HepG2 (cell line): ENCODE results near the gene NFATC2. TPM values are rescaled to one million over a fixed set of nuclear protein-coding genes. Genes with fewer than 3 reads are reported as not detected.
A peak's percentile ranks its signal among the peaks of the same experiment; 100 is the strongest.

ENCODE experiments used
- ATF6 ChIP-seq: sonication (generic); formaldehyde crosslinking; conservative IDR thresholded peaks from 2 replicates; pipeline ENCODE4 v1.4.0; 2020; ENCODE audit warnings: missing genetic modification reagents
- ATF7 ChIP-seq, 2 experiments: fragments of 450-650 bp in 1 of 2; sonication (generic) in 1 of 2; formaldehyde crosslinking in 1 of 2; IDR thresholded peaks; 2 replicates each; pipeline versions ENCODE4 v1.4.0 to v1.6.1; 2016 to 2020; ENCODE audit warnings: antibody characterized with exemption in 1 of 2, mild to moderate bottlenecking in 1 of 2, missing genetic modification reagents in 1 of 2
- BORCS8-MEF2B ChIP-seq: sonication (generic); formaldehyde crosslinking; IDR thresholded peaks from 2 replicates; pipeline ENCODE4 v1.8.0; 2022; ENCODE audit warnings: mild to moderate bottlenecking, missing genetic modification reagents
- HMG20A ChIP-seq: IDR thresholded peaks from 2 replicates; pipeline ENCODE4 v1.6.1; 2016; ENCODE audit warnings: borderline replicate concordance
- HMG20B ChIP-seq: conservative IDR thresholded peaks from 2 replicates; pipeline ENCODE4 v1.6.1; 2016; ENCODE audit warnings: missing genetic modification reagents, missing compliant biosample characterization
- KLF13 ChIP-seq: sonication (generic); formaldehyde crosslinking; IDR thresholded peaks from 2 replicates; pipeline ENCODE4 v1.4.0; 2020; ENCODE audit warnings: mild to moderate bottlenecking, missing genetic modification reagents
- RFX1 ChIP-seq: fragments of 450-650 bp; IDR thresholded peaks from 2 replicates; pipeline ENCODE4 v1.6.1; 2017
- TMF1 ChIP-seq: sonication (generic); formaldehyde crosslinking; IDR thresholded peaks from 2 replicates; pipeline ENCODE4 v1.8.1; 2022; ENCODE audit warnings: low read depth, missing genetic modification reagents
- ZFAT ChIP-seq: sonication (generic); formaldehyde crosslinking; conservative IDR thresholded peaks from 2 replicates; pipeline ENCODE4 v1.8.1; 2023; ENCODE audit warnings: missing genetic modification reagents, inconsistent platforms
- ZMAT3 ChIP-seq: sonication (generic); formaldehyde crosslinking; conservative IDR thresholded peaks from 2 replicates; pipeline ENCODE4 v1.7.0; 2021; ENCODE audit warnings: missing genetic modification reagents
- polyA plus RNA-seq, 8 experiments: library from polyadenylated mRNA; depleted of rRNA in 3 of 8; stranded (reverse) in 7 of 8; unstranded in 1 of 8; fragments of >200 nt; fragmentation: Illumina TruSeq in 4 of 8; extraction: Trizol in 4 of 8; gene quantifications; 2 replicates each; pipeline versions ENCODE4 v1.2.1 to v1.2.3, GENCODE V29; 2011 to 2016; ENCODE audit warnings: low read depth in 4 of 8, missing spikeins in 1 of 8, mixed read lengths in 1 of 8; ENCODE audit not compliant: insufficient read depth in 1 of 8
- total RNA-seq, 5 experiments: library from RNA; depleted of rRNA; stranded (reverse); fragments of >200 nt; fragmentation: Illumina TruSeq; extraction: Trizol; gene quantifications; 2 replicates each; pipeline ENCODE4 v1.2.3, GENCODE V29; 2016; ENCODE audit warnings: low read depth in 1 of 5
- TF ChIP-seq, protein P1 (sequence below): IDR thresholded peaks from 2 replicates; pipeline ENCODE4 v1.6.1; 2016; ENCODE audit warnings: low read depth, control low read depth
- TF ChIP-seq, protein P2 (sequence below): sonication (generic); formaldehyde crosslinking; IDR thresholded peaks from 2 replicates; pipeline ENCODE4 v1.4.0; 2020; ENCODE audit warnings: missing genetic modification reagents, mild to moderate bottlenecking, borderline replicate concordance
- TF ChIP-seq, protein P3 (sequence below): sonication (generic); formaldehyde crosslinking; IDR thresholded peaks from 2 replicates; pipeline ENCODE4 v1.5.0; 2020; ENCODE audit warnings: mild to moderate bottlenecking, missing genetic modification reagents
- TF ChIP-seq, protein P4 (sequence below): sonication (generic); formaldehyde crosslinking; IDR thresholded peaks from 2 replicates; pipeline ENCODE4 v1.4.0; 2020; ENCODE audit warnings: missing genetic modification reagents, borderline replicate concordance
- TF ChIP-seq, protein P5 (sequence below): sonication (generic); formaldehyde crosslinking; IDR thresholded peaks from 2 replicates; pipeline ENCODE4 v1.8.0; 2022; ENCODE audit warnings: mild to moderate bottlenecking, missing genetic modification reagents, moderate library complexity

The NFATC2 gene
- total and polyA plus RNA-seq, 2 of the 13 experiments (the other 11 are each of a cell fraction or from before 2014, with no cell fraction given) = 1.9 to 3.3 TPM

DNA sequence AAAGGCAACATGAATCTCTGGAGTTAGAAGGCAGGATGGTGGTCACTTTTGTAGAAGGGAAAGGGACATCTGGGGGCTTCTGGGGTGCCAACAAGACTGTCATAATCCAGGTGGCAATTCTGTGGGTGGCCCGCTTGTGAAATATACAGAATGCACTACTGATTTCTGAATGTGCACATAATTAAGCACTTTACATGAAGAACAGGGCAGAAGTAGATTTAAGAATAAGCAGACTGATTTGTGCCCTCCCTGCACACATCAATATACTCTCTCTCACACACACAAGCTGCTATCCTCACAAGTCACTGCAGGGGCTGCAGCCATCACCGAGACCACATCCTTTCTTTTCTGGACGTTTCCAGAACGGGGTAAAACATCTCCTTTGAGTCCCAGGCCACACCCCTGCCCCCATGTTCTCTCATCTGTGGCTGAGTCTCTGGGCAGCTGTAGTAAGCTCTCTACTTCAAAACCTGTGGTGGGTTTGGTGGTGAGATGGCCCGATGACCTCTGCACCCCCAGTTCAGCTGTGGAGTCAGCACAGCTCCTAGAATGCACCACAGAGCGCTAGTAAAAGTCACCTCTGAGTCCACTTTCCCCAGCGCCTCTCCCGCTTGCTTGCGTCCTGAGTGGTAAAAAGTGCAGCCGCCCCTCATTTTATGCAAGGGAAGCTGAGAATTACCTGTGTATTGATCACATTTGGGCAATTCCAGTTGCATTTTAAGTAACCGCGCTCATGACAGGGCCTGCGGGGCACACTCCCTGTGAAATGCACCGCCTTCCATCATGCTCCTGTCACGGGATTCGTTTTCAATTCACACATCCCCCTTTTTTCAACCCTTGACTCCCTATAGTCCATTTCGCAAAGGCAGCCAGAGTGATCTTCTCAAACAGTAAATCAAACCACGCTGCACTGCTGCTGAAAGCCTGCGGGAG lies 115.5 kb downstream of the NFATC2 start (continued):
- TF ChIP-seq, protein P1, sequence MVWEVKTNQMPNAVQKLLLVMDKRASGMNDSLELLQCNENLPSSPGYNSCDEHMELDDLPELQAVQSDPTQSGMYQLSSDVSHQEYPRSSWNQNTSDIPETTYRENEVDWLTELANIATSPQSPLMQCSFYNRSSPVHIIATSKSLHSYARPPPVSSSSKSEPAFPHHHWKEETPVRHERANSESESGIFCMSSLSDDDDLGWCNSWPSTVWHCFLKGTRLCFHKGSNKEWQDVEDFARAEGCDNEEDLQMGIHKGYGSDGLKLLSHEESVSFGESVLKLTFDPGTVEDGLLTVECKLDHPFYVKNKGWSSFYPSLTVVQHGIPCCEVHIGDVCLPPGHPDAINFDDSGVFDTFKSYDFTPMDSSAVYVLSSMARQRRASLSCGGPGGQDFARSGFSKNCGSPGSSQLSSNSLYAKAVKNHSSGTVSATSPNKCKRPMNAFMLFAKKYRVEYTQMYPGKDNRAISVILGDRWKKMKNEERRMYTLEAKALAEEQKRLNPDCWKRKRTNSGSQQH (CRISPR knock-in tag) = no peak
- TF ChIP-seq ATF6 (no peak), HMG20A (CRISPR knock-in tag) (no peak), RFX1 (no peak), BORCS8-MEF2B (CRISPR knock-in tag) (no peak), ZFAT (CRISPR knock-in tag) (no peak), HMG20B (CRISPR knock-in tag) (no peak), TMF1 (CRISPR knock-in tag) (no peak), KLF13 (CRISPR knock-in tag) (no peak), ATF7 (IDR thresholded peaks at IDR 0.05) (no peak), ATF7 (CRISPR knock-in tag; IDR thresholded peaks at IDR 0.05) (no peak), ZMAT3 (CRISPR knock-in tag) (no peak)
- TF ChIP-seq, protein P2, sequence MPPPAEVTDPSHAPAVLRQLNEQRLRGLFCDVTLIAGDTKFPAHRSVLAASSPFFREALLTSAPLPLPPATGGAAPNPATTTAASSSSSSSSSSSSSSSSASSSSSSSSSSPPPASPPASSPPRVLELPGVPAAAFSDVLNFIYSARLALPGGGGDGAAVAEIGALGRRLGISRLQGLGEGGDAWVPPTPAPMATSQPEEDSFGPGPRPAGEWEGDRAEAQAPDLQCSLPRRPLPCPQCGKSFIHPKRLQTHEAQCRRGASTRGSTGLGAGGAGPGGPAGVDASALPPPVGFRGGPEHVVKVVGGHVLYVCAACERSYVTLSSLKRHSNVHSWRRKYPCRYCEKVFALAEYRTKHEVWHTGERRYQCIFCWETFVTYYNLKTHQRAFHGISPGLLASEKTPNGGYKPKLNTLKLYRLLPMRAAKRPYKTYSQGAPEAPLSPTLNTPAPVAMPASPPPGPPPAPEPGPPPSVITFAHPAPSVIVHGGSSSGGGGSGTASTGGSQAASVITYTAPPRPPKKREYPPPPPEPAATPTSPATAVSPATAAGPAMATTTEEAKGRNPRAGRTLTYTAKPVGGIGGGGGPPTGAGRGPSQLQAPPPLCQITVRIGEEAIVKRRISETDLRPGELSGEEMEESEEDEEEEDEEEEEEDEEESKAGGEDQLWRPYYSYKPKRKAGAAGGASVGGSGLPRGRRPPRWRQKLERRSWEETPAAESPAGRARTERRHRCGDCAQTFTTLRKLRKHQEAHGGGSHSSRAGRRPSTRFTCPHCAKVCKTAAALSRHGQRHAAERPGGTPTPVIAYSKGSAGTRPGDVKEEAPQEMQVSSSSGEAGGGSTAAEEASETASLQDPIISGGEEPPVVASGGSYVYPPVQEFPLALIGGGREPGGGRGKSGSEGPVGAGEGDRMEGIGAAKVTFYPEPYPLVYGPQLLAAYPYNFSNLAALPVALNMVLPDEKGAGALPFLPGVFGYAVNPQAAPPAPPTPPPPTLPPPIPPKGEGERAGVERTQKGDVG = peak; percentile 91; the same call in 1 of the 2 replicates
- TF ChIP-seq, protein P3, sequence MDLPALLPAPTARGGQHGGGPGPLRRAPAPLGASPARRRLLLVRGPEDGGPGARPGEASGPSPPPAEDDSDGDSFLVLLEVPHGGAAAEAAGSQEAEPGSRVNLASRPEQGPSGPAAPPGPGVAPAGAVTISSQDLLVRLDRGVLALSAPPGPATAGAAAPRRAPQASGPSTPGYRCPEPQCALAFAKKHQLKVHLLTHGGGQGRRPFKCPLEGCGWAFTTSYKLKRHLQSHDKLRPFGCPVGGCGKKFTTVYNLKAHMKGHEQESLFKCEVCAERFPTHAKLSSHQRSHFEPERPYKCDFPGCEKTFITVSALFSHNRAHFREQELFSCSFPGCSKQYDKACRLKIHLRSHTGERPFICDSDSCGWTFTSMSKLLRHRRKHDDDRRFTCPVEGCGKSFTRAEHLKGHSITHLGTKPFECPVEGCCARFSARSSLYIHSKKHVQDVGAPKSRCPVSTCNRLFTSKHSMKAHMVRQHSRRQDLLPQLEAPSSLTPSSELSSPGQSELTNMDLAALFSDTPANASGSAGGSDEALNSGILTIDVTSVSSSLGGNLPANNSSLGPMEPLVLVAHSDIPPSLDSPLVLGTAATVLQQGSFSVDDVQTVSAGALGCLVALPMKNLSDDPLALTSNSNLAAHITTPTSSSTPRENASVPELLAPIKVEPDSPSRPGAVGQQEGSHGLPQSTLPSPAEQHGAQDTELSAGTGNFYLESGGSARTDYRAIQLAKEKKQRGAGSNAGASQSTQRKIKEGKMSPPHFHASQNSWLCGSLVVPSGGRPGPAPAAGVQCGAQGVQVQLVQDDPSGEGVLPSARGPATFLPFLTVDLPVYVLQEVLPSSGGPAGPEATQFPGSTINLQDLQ (CRISPR knock-in tag) = peak; percentile 57; the same call in 1 of the 2 replicates
- TF ChIP-seq, protein P4, sequence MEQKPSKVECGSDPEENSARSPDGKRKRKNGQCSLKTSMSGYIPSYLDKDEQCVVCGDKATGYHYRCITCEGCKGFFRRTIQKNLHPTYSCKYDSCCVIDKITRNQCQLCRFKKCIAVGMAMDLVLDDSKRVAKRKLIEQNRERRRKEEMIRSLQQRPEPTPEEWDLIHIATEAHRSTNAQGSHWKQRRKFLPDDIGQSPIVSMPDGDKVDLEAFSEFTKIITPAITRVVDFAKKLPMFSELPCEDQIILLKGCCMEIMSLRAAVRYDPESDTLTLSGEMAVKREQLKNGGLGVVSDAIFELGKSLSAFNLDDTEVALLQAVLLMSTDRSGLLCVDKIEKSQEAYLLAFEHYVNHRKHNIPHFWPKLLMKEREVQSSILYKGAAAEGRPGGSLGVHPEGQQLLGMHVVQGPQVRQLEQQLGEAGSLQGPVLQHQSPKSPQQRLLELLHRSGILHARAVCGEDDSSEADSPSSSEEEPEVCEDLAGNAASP (CRISPR knock-in tag) = no peak
- TF ChIP-seq, protein P5, sequence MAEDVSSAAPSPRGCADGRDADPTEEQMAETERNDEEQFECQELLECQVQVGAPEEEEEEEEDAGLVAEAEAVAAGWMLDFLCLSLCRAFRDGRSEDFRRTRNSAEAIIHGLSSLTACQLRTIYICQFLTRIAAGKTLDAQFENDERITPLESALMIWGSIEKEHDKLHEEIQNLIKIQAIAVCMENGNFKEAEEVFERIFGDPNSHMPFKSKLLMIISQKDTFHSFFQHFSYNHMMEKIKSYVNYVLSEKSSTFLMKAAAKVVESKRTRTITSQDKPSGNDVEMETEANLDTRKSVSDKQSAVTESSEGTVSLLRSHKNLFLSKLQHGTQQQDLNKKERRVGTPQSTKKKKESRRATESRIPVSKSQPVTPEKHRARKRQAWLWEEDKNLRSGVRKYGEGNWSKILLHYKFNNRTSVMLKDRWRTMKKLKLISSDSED (CRISPR knock-in tag) = no peak
